Measurements from ENCODE around the gene POU3F3.

Gene POU3F3

DNA sequence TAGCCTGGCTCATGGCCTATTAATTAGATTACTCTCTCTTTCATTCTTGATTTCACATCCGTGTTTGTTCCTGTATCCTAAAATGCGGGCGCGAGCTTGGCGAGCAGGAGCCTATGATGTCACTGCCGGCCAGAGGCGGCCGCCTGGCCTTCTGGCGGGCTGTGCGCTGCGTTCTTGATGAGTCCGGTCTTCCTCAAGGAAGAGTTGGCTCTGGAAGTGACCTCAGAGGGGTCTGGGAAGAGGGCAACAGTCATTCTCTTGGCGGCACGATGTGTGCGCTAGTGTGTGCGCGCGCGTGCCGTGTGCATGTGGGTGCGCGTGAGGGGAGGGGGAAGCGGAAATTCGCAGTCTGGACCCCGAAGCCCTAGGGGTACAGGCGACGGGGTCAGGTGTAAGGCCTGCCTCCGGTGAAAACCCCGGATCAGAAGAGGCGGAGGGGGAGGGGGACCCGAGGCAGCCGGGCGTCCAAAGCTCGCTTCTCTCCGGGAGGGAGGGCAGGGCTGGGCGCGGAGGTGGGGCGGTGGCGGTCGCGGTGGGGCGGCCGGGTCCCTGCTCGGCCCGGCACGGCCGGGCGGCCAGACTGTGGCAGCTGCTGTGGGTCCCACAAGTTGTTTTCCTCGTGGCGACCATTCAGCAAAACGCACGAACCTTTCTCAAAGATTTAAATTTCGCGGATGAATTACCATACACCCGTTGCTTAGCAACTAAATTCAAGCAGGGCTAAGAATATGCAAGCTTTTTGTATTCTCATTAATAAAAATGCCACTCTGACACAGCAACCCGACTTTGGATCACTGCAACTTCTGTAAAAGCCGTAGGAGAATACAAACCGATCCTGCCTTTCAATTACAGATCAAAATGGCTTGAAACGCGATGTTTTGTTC is 8.4 kb downstream of the POU3F3 start:
- DNase-seq, result no peak

GRCh38 chr2:104863146-104863467 is 9.2 kb downstream of the POU3F3 start:
- DNase-seq, result no peak

GRCh38 chr2:104863468-104864279 is 9.8 kb downstream of the POU3F3 start:
- DNase-seq, result no peak

DNA sequence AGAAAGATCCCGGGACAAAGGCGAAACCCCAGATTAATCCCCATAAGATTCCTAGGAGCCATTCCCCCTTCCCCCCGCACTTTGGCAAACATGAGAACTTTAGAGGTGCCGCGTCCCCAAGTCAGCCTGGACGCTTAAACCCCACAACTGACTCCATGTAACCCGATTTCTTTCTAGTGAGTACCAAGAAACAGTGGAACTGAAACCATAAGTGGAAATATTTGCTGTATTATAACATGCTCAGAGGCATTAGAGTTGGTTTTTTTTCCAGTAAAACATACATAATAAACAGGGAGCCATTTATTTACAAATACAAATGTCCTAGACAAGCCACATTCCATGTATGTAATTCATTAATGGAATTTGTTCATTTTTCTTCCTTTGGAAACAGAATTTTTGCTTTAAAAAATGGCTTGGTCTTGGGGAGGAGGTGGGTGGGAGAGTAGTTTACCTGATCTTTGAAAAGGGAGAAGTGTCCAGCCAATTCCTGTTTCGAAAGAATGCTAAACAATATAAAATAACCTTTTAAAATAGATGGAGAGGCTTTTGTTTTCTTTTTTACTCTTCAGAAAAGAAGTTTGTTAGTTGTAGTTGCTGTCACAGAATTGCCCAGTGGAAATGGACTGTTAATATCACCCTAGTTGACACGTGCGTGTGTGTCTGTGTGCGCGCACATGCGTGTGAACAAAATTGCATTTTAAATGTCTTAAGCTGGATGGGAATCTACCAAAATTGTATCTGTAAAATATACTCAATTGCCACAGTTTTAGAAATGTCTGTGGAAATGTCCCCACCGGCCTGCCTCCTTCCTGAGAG is 10.6 kb downstream of the POU3F3 start:
- DNase-seq, result no peak

GRCh38 chr2:104865096-104865470 is 11.2 kb downstream of the POU3F3 start:
- no peak for DNase-seq

GRCh38 chr2:104866122-104866864 is 12.4 kb downstream of the POU3F3 start:
- no peak for DNase-seq

GRCh38 chr2:104866883-104867812 is 13.2 kb downstream of the POU3F3 start:
- DNase-seq, result no peak

- DNase-seq, result no peak
Observed at GRCh38 chr2:104867813-104868504, 14.0 kb downstream of the POU3F3 start.

DNA sequence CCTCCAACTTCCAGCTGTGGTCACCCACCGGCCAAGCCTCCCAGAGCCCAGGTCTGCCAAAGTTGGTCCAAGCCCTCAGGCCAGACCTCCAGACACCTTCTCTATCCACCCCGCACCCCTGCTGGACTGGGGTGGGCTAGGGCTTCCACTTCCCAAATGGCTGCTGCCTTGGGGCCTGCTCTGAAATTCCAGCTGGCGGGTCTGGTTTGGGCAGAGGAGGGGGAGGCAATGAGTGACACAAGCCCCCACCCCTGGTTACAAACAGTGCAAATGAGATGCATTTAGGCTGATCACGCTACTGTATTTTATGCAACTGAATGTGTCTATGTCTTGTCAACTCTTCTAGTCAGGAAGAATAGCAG is 14.6 kb downstream of the POU3F3 start:
- no peak for DNase-seq

GRCh38 chr2:104870100-104870975 is 16.4 kb downstream of the POU3F3 start:
- no peak for DNase-seq

GRCh38 chr2:104871649-104871971 is 17.7 kb downstream of the POU3F3 start:
- no peak for DNase-seq

DNA sequence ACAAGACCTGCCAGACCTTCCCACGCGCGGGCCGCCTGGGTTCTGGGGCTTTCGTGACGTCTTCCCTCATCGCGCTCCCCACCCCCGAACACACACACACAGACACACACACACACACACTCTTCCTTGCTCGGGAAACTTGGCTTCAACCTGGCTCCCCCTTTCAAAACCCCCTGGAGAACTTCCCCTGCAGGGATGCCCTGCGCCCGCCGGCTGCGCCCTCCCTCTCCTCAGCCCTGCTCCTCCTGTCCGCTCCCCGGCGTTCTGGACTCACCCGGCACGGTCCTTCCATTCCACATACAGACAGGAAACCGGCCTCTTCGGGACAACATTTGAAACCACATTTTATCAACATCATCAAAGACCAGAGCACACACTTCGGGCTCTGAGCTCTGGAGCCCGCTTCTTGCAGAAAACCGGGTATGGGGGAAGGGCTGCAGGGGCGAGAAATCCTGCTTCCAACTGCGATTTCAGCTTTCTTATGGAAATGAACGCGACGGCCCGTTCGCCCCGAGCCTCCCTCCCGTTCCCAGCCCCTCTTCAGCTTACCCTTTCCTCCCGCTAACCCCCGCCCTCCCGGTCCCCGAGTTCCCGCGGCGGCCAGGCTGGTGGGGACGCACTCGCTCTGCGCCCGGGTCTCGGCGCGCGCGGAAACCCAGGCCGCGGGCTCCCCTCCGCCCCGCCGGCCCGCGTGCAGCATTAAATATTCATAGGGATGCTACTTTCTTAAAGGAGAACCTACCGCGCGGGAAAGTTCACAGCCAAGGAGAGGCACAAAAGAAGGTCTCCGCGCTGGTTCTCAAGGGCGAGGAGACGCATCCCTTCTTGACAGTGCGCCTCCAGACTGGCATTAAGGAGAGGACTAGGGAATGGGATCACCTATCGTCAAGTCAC is 18.3 kb downstream of the POU3F3 start:
- no peak for DNase-seq

- peak; percentile 38 for DNase-seq
Observed at GRCh38 chr2:104872866-104873688, 19.2 kb downstream of the POU3F3 start.

- DNase-seq, result no peak
Observed at GRCh38 chr2:104873689-104874054, 19.8 kb downstream of the POU3F3 start.

DNA sequence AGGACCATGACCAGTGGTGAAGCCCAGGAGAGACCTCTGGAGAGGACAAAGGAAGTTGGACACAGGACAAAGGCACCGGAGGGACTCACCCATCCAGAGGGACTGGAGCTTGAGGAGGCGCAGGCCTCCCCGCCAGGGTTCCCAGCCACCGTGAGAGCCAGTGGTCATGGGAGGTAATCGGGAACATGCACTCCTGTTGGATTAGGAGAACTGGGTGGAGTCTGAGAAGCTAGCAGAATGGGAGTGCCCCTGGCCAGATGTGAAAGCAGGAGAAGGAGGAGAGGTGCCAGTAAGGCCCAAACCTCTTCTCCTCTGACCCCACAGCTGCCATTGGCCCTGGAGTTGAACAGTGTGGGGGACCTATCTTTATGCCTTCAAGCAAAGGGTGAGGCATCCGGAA is 20.3 kb downstream of the POU3F3 start:
- no peak for DNase-seq

DNA sequence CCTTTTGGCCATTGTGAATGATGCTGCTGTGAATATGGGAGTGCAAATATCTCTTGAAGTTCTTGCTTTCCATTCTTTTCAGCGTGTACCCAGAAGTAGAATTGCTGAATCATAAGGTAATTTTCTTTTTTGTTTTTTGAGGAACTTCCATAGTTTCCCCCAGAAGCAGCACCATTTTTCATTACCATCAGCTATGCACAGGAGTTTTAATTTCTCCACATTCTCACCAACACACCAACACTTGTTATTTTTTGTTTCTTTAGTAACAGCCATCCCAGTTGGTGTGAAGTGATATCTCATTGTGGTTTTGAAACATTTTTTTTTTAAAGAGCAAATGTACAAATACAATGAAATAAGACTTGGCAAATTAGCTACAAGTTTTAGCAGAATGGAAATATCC is 21.3 kb downstream of the POU3F3 start:
- DNase-seq, result no peak

DNA sequence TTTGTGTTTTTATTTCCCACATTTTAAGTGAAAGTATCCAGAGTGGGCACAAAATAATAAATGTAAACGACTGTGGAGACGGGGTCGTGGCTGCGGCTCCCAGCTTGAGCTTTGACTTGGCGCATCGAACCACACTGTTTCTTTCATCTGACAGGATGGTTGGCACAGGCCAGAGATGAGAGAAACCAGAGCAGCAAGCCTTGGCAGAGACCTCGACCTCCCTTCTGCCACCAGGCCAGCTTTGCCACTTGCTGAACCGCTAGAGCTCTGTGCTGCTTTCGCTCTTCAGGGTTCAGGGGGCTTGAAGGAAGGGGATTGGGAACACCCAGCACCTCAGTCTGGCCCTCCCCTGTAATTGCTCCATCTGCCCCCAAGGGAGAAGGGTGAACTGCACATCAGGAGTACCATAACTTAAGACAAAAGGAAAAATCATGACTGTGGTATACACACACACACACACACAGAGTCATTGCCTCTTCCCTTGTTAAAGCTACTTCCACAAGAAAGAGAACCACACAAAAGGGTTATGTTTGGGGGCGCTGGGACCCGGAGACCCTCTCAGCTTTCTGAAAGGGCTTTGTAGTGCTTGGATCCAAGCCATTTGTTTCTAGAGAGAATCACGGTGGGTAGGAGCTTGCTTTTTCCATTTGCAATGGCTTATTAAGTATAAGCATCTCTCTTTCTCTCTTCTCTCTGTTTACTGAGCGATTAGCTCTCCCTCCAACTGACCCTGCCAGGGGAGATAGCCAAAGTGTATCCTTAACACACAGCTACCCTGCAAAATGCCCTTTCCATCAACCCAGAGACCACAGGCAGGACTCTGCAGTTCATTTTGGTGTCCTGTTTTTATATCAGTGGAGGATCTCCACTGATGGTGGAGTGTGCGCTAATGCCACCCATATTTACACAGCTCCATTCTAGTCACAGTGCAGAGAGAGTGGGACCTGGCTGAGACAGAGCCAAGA is 23.0 kb downstream of the POU3F3 start:
- DNase-seq, result no peak
